Measurements from ENCODE around the gene ZNF335.

DNA sequence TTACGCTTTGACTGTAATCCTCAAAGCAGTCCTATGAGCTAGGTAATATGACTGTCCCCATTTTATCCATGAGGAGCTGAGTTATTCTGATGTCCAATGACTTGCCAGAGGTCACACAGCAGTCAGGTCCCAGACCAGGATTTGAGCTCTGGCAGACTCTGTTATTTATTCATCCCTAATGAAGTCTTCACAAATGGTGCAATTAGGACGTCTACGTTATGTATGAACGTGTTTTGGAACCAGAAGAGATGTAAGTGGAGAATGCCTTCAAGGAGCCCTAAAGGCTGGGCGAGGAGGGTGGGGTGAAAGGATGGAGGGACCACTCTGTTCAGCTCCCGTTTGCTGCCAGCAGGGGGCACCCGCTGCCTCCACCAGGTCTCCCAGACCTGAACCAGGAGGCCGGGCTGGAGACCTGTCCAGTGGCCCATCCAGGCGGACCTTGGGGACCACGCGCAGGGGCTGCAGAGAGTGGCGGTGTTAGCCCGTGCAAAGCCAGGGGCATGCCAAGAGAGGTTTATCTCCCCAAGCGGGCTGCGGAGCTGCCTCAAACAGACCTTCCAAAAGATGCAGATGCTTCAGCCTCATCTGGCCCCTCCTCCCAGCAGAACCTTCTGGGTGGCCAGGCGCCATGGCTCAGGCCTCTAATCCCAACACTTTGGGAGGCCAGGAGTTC, 15.2 kb upstream of the ZNF335 start:
- TF ChIP-seq, protein P1, sequence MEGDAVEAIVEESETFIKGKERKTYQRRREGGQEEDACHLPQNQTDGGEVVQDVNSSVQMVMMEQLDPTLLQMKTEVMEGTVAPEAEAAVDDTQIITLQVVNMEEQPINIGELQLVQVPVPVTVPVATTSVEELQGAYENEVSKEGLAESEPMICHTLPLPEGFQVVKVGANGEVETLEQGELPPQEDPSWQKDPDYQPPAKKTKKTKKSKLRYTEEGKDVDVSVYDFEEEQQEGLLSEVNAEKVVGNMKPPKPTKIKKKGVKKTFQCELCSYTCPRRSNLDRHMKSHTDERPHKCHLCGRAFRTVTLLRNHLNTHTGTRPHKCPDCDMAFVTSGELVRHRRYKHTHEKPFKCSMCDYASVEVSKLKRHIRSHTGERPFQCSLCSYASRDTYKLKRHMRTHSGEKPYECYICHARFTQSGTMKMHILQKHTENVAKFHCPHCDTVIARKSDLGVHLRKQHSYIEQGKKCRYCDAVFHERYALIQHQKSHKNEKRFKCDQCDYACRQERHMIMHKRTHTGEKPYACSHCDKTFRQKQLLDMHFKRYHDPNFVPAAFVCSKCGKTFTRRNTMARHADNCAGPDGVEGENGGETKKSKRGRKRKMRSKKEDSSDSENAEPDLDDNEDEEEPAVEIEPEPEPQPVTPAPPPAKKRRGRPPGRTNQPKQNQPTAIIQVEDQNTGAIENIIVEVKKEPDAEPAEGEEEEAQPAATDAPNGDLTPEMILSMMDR (IDR thresholded peaks at IDR 0.05), result peak; percentile 90
- TF ChIP-seq EZH2 (IDR thresholded peaks at IDR 0.05), result no peak
